ENCODE results near the gene ERCC6L2.

Gene ERCC6L2

GRCh38 chr9:95876138-95876444, 600 bp downstream of the ERCC6L2 start:
- Histone ChIP-seq H3K9me2 (replicated peaks; ENCODE audit: insufficient read depth, low read length) (no peaks in the 10 kb centered on the region), H3K79me2 (ENCODE audit: insufficient read depth, low read length) (peaks cover 42% of the 10 kb centered on the region), H3K27ac (ENCODE audit: low read depth, low read length) (no peak overlapping the region), H3K4me3 (ENCODE audit: insufficient read depth, low read length, poor library complexity, severe bottlenecking) (no peak overlapping the region), H3K9ac (ENCODE audit: low read length) (no peak overlapping the region), H3K4me2 (ENCODE audit: low read depth, low read length, poor library complexity, severe bottlenecking) (no peak overlapping the region), H2AFZ (ENCODE audit: low read depth, low read length, severe bottlenecking) (no peak overlapping the region), H3K36me3 (ENCODE audit: low read length) (peaks cover 7% of the 10 kb centered on the region; the same call in 1 of the 2 replicates), H4K20me1 (ENCODE audit: low read depth, low read length) (0 out of 2 replicates have a peak, but pooled peaks cover 3% of the 10 kb centered on the region), H3K9me3 (ENCODE audit: insufficient read depth, low read length) (no peaks in the 10 kb centered on the region), H3K27me3 (ENCODE audit: low read length) (no peaks in the 10 kb centered on the region), H3F3A (ENCODE audit: insufficient read depth) (peaks cover 7% of the 10 kb centered on the region; the same call in 1 of the 2 replicates)
- TF ChIP-seq CTCF (IDR thresholded peaks at IDR 0.05; ENCODE audit: insufficient read depth, low read length, poor library complexity, severe bottlenecking): no peak
- no peak for TF ChIP-seq EZH2phosphoT487 (conservative IDR thresholded peaks at IDR 0.05; ENCODE audit: low read length)

- 0 out of 2 replicates have a peak, but pooled peaks cover 3% of the 10 kb centered on the region for H4K20me1 ChIP-seq (ENCODE audit: low read depth, low read length)
- H3K79me2 ChIP-seq (ENCODE audit: insufficient read depth, low read length): peaks cover 44% of the 10 kb centered on the region
- H3K4me2 ChIP-seq (ENCODE audit: low read depth, low read length, poor library complexity, severe bottlenecking): no peak overlapping the region
- H3K9ac ChIP-seq (ENCODE audit: low read length): no peak overlapping the region
- no peaks in the 10 kb centered on the region for H3K9me3 ChIP-seq (ENCODE audit: insufficient read depth, low read length)
- H3K4me3 ChIP-seq (ENCODE audit: insufficient read depth, low read length, poor library complexity, severe bottlenecking): no peak overlapping the region
- peaks cover 7% of the 10 kb centered on the region; the same call in 1 of the 2 replicates for H3K36me3 ChIP-seq (ENCODE audit: low read length)
- no peaks in the 10 kb centered on the region for H3K27me3 ChIP-seq (ENCODE audit: low read length)
- no peak overlapping the region for H2AFZ ChIP-seq (ENCODE audit: low read depth, low read length, severe bottlenecking)
- H3K9me2 ChIP-seq (replicated peaks; ENCODE audit: insufficient read depth, low read length): no peaks in the 10 kb centered on the region
- TF ChIP-seq CTCF (IDR thresholded peaks at IDR 0.05; ENCODE audit: insufficient read depth, low read length, poor library complexity, severe bottlenecking) (no peak), EZH2phosphoT487 (conservative IDR thresholded peaks at IDR 0.05; ENCODE audit: low read length) (no peak)
- no peak overlapping the region for H3K27ac ChIP-seq (ENCODE audit: low read depth, low read length)
- H3F3A ChIP-seq (ENCODE audit: insufficient read depth): peaks cover 7% of the 10 kb centered on the region; the same call in 1 of the 2 replicates
Observed at GRCh38 chr9:95876595-95876994, 1.1 kb downstream of the ERCC6L2 start.

- Histone ChIP-seq H3F3A (ENCODE audit: insufficient read depth) (no peaks in the 10 kb centered on the region; the same call in 1 of the 2 replicates), H2AFZ (ENCODE audit: low read depth, low read length, severe bottlenecking) (no peak overlapping the region), H4K20me1 (ENCODE audit: low read depth, low read length) (no peaks in the 10 kb centered on the region), H3K27me3 (ENCODE audit: low read length) (no peaks in the 10 kb centered on the region), H3K9me2 (replicated peaks; ENCODE audit: insufficient read depth, low read length) (no peaks in the 10 kb centered on the region), H3K27ac (ENCODE audit: low read depth, low read length) (no peak overlapping the region), H3K4me3 (ENCODE audit: insufficient read depth, low read length, poor library complexity, severe bottlenecking) (no peak overlapping the region), H3K4me2 (ENCODE audit: low read depth, low read length, poor library complexity, severe bottlenecking) (no peak overlapping the region), H3K36me3 (ENCODE audit: low read length) (peaks cover 2% of the 10 kb centered on the region; the same call in 1 of the 2 replicates), H3K9ac (ENCODE audit: low read length) (no peak overlapping the region), H3K79me2 (ENCODE audit: insufficient read depth, low read length) (peaks cover 52% of the 10 kb centered on the region), H3K9me3 (ENCODE audit: insufficient read depth, low read length) (no peaks in the 10 kb centered on the region)
- TF ChIP-seq CTCF (IDR thresholded peaks at IDR 0.05; ENCODE audit: insufficient read depth, low read length, poor library complexity, severe bottlenecking) (no peak), EZH2phosphoT487 (conservative IDR thresholded peaks at IDR 0.05; ENCODE audit: low read length) (no peak)
Observed at GRCh38 chr9:95877984-95878383, 2.5 kb downstream of the ERCC6L2 start.

All from SU-DHL-6 (cell line).